GM18951 (cell line): ENCODE measurements around the gene NEAT1.

ENCODE experiments used
- POLR2A ChIP-seq: IDR thresholded peaks from 4 replicates; pipeline ENCODE4 v1.6.1; 2011; ENCODE audit warnings: mild to moderate bottlenecking; ENCODE audit not compliant: insufficient read length, insufficient read depth; ENCODE audit errors: extremely low read depth
- in situ Hi-C: fragments of 300-500 bp; cut with MboI; formaldehyde crosslinking; loops from one replicate; pipeline ENCODE4 v1.12.0; 2022; ENCODE audit warnings: low sequenced_read_pairs, mixed read lengths, inconsistent platforms; ENCODE audit not compliant: unreplicated experiment

Gene NEAT1

DNA sequence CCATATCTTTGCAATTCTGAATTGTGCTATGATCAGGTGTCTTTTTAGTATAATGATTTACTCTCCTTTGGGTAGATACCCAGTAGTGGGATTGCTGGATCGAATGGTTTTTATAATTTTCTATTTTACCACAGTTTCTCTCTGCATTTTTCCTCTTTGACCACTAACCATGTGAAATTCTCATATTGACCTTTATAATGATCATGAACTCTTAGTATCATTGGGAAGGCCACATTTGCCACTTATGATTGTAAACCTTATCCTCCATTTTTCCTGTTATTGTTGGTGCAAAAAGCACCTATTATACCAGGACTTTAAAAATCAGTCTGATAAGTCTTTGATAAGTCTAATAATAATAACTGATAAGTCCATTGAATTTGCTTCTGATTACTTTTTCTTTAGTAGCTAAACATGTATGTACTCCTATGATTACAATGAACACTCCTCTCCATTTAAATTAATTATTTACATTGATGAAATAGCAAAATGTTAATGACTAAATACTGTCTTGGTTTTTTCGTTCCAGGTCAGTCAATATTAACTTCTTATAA lies 9.6 kb downstream of the NEAT1 start:
- no peak for TF ChIP-seq POLR2A
- in situ Hi-C loops = no loop called here

DNA sequence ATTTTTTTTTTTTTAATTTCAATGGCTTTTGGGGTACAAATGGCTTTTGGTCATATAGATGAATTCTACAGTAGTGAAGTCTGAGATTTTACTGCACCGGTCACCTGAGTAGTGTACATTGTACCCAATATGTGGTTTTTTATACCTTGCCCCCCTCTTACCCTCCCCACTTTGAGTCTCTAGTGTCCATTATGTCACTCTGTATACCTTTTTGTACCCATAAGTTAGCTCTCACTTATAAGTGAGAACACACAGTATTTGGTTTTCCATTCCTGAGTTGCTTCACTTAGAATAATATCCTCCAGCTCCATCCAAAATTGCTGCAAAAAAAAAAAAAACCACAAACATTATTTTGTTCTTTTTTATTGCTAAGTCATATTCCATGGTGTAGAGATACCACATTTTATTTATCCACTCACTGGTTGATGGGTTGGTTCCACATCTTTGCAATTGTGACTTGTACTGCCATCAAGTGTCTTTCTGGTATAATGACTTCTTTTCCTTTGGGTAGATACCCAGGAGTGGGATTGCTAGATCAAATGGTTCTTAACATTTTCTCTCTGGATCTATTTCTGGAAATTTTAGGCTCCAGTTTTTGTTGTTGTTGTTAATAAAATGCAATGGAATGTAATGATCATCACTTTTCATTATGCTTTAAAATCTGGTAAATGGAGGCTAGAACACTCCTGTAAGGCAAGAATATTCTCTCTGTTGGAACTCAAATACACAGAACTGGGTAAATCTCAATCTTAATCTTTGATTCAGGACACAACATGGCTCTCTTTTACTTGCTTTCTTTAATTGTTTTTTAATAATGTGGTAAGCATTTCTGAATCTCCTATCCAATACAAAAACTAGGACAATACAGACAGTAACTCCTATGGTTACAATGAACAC lies 10.3 kb downstream of the NEAT1 start:
- no peak for TF ChIP-seq POLR2A
- in situ Hi-C loops = no loop called here

DNA sequence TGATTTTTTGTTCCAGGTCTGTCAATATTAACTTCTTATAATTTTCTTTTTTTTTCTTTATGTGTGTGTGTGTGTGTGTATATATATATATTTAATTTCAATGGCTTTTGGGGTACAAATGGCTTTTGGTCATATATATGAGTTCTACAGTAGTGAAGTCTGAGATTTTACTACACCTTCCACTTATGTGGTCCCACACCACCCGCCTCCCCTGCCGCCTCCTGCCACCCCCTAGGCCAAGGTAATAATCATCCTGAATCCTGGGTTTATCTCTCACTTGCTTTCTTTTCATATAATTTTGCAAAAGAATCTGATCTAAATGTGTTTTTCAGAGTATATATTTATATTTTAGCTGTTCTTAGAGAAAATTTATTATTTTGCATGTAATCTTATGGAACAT lies 11.1 kb downstream of the NEAT1 start:
- in situ Hi-C loops = no loop called here
- TF ChIP-seq POLR2A = no peak

DNA sequence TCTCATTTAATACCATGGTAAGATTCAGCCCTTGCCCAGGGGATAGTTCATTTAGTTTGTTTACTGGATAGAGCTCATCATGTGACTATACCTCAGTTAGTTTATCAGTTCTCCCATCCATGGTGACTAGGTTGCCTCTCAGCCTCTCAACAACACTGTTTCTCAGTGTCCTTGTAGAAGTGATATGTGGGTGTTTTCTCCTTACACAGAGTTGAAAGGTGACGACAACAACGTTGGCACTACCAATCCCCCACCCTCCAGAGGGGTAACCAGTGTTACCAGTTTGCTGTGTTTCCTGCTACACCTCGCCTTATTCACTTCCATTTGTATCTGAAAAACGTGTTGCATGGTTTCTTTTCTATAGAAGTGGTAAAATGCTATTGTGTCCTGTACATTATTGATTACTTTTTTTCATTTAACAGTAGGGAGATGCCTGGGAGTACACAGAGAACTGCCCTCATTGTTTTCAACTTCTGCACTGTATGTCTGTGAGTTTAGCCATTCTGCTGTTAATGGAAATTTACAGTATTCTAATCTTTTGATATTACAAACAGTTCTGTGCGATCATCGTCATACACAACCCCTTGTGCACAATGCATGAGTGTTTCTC lies 11.6 kb downstream of the NEAT1 start:
- TF ChIP-seq POLR2A = no peak
- in situ Hi-C loops = no loop called here

DNA sequence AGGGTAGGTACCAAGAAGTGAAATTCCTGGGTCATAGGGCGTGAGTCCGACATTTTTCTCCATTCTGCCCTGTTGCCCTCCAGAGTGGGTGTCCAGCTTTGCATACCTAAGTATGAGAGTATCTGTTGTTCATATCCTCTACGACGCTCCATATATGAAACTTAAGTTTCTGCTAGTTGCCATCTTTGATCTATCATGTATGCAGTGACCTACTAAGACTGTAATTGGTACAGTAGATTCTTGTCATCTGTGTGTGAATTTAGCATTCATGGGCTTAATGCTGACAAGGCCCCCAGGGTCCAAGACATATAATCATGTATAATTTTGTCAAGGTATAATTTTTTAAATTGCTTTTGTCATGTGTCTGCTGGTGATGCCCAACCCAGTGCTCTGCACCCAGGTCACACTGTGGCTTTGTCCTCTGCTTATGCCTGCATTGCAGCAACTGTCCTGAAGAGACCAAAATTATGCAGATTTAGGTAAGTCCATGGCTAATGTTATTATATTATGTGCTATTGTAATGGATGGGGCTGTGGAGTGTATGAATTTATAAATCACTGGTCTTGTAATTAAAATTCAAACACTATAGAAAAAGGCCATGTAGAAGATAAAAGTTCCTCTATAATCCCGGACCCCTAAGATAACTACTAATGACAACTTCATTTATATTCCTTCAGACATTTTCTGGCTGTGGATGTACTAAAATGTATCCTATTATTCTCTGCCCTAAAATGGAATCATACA lies 12.2 kb downstream of the NEAT1 start:
- no peak for TF ChIP-seq POLR2A
- in situ Hi-C loops = no loop called here

DNA sequence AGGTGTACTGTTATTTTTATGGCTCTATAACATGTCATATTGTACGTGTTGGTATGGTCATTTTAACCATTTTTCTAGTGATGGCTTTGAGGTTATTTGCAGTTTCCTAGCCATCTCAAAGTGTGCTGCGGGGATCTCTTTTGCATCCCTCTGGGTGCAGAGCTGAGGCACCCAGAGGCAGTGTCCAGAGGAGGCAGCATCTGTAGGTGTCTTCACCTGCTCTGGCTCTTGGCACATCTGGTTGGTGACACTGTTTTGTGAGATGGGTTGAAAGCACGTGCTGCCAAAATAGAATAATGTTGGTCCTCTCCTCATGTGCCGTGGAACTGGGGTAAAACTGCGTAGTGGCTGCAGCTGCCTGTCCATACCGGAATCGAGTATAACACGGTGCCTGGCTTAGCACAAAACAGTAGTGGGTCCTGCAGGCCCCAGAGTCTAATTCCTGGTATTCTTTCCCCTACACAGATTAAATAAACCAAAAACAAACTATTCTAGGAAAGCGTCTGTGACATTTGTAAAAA lies 12.9 kb downstream of the NEAT1 start:
- in situ Hi-C loops = no loop called here
- no peak for TF ChIP-seq POLR2A

DNA sequence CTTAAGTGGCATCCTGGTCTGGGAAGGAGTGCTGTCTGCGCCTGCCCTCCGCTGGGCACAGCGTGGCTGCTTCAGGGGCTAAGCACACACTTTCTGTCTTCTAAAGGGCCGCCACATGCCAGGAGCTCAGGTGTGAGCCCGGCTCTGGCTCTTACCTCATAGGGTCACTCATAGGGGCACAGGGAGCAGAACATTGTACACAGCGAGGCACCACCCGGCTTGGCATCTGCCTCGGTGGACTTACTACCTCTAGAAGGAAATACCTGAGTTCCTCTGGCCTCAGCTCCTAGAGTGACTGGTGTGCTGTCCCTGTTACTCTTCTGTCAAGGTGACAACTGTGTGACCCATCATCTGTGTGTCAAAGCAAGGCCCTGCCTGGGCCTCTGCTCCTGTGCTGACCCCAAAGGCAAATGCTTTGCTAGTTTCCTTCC lies 13.4 kb downstream of the NEAT1 start:
- in situ Hi-C loops = no loop called here
- TF ChIP-seq POLR2A = no peak

DNA sequence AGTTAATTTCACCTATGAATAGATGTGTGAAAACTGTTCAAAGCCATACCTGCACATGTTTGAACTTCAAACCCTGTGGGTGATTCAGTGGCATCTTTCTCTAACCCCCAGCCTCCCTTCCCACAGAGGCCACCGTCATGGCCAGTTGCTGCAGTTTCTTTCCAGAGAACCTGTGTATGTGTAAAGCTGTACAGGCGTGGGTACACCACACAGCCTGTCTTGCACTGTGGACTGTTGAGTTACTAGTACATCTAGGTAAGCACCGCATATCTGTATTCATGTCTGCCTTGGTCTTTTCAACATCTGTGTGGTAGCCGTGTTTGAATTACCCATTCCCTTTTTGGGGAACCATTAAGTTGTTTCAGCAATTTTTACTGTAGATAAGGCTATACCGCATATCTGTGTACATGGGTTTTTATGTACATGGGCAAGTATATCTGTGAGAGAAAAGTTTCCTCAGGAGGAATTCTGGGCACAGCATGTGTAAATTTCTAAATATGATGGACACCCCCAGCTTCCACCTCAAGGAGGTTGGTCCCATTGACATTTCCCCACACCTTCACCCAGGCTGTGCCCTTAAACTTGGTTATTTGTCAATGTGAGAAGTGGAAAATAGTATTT lies 13.9 kb downstream of the NEAT1 start:
- TF ChIP-seq POLR2A = no peak
- in situ Hi-C loops = no loop called here

DNA sequence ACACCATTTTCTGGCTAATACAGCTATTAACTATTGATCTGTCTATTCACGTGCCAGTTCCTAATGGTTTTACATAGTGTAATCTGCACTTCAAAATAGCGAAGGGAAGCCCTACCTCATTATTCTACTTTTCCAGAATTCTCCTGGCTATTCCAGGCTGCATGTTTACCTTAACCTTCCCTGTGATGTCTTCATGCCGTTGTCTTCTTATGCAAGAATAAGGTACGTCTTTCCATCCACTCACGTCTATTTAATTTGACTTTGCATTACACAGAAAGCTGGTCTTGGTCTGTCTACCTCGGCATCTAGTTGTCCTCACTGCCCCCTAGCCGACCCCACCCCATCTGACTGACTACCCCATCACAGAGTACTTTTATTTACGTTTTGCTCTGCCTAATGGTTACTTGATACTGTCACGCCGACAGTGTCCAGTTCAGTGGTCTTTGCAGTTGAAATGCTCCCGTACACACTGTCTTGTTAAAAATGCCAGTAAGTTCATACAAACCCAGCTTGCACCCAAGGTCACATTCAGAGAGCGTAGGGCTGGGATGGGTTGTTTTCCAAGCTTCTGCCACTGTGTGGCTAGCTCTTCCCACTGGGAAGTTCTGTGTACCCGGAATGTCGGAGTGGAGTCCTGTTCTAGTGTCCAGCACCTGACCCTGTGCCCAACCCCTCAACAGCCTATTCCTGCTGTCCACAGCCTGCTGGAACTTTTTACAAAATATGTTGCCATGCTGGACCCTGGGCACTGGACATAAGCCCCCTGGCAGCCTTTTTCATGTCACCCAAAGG lies 15.0 kb downstream of the NEAT1 start:
- TF ChIP-seq POLR2A = no peak
- in situ Hi-C loops = no loop called here

DNA sequence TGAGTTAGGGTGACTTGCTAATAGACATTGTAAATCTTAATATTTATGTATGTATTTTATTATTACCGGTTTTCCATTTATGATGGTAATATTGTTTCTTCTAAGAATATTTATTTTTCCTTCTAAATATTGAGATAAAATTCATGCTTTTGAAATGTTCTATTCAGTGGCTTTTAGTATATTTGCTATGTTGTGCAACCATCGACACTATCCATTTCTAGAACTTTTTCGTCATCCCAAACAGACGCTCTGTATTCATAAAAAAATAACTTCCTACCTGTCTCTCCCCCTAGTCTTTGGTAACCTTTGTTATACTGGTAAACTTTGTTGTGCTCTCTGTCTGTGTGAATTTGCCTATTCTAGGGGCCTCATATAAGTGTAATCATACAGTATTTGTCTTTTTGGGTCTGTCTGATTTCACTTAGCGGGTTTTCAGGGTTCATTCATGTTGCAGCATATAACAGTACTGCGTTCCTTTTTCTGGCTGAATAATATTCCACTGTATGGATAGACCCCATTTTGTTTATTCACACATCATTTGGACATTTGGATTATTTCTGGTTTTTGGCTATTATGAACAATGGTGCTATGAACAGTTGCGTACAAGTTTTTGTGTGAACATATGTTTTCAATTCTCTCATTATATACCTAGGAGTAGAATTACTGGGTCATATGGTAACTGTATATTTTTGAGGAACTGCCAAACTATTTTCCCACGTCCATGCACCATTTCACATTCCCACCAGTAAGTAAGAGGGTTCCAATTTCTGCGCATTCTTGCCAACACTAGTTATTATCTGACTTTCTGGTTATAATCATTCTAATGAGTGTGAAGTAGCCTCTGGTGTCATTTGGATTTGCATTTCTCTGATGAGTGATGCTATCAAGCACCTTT lies 15.9 kb downstream of the NEAT1 start:
- no peak for TF ChIP-seq POLR2A
- in situ Hi-C loops = no loop called here

DNA sequence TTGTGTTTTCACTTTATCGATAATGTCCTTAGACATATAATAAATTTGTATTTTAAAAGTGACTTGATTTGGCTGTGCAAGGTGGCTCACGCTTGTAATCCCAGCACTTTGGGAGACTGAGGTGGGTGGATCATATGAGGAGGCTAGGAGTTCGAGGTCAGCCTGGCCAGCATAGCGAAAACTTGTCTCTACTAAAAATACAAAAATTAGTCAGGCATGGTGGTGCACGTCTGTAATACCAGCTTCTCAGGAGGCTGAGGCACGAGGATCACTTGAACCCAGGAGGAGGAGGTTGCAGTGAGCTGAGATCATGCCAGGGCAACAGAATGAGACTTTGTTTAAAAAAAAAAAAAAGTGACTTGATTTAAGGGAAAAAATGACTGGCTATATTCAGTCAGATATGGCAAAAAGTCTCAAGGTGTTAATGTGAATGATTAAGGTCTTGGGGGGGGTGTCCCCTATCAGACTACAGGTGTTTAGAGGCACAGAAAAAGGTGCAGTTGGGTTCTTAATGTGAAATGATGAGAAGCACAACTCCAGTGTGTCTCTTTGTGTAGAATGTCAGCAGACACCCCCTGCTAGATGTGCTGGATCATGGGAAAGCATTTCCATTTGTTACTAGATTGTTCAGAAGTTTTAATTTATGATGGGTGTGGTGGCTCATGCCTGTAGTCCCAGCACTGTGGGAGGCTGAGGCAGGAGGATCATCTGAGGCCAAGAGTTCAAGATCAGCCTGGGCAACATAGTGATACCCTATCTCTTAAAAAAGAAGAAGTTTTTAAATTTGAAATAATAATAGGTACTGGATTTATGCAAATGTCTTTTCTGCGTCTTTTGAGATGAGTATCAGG lies 17.0 kb downstream of the NEAT1 start:
- in situ Hi-C loops = no loop called here
- TF ChIP-seq POLR2A = no peak
